Stimulated activated naive CD8-positive, alpha-beta T cell treated with anti-CD3 and anti-CD28 coated beads, Interleukin-15, Interleukin-2, amounts not matched to agents 100 ng/mL and 50 ng/mL, for 24 hours (primary cell): Measurements from ENCODE around the gene GNL3.
"Not testable (repeated sequence)": the region's sequence is repeated elsewhere in the genome, so short reads cannot be mapped to it uniquely, and the experiment has no call there.

ENCODE experiments used
- H3K27ac Mint-ChIP-seq: one replicate; pipeline ENCODE4 v1.8.0; 2021; ENCODE audit warnings: mild to moderate bottlenecking, mixed read lengths
- H3K27me3 Mint-ChIP-seq: one replicate; pipeline ENCODE4 v1.8.0; 2021; ENCODE audit warnings: mixed read lengths
- H3K36me3 Mint-ChIP-seq: one replicate; pipeline ENCODE4 v1.8.0; 2021; ENCODE audit warnings: low read depth, mixed read lengths
- H3K4me1 Mint-ChIP-seq: one replicate; pipeline ENCODE4 v1.8.0; 2021; ENCODE audit warnings: low read depth, mixed read lengths
- H3K4me3 Mint-ChIP-seq: one replicate; pipeline ENCODE4 v1.8.0; 2021; ENCODE audit warnings: mild to moderate bottlenecking, mixed read lengths
- H3K9me3 Mint-ChIP-seq: one replicate; pipeline ENCODE4 v1.8.0; 2021; ENCODE audit warnings: mixed read lengths

Gene GNL3

GRCh38 chr3:52723935-52724334, 38.1 kb downstream of the GNL3 start:
- no peak overlapping the region for H3K27ac Mint-ChIP-seq
- H3K9me3 Mint-ChIP-seq, result peaks cover 4% of the 10 kb centered on the region
- peaks cover 27% of the 10 kb centered on the region for H3K4me1 Mint-ChIP-seq
- no peak overlapping the region for H3K4me3 Mint-ChIP-seq
- no peaks in the 10 kb centered on the region for H3K27me3 Mint-ChIP-seq
- H3K36me3 Mint-ChIP-seq, result peaks cover 29% of the 10 kb centered on the region

- H3K4me3 Mint-ChIP-seq, result no peak overlapping the region
- peaks cover 27% of the 10 kb centered on the region for H3K4me1 Mint-ChIP-seq
- H3K27ac Mint-ChIP-seq, result no peak overlapping the region
- H3K27me3 Mint-ChIP-seq, result no peaks in the 10 kb centered on the region
- H3K9me3 Mint-ChIP-seq, result peaks cover 4% of the 10 kb centered on the region
- H3K36me3 Mint-ChIP-seq, result peaks cover 30% of the 10 kb centered on the region
Observed at GRCh38 chr3:52724511-52724910, 38.7 kb downstream of the GNL3 start.

GRCh38 chr3:52728753-52729152, 42.9 kb downstream of the GNL3 start:
- H3K27me3 Mint-ChIP-seq, H3K4me1 Mint-ChIP-seq, H3K4me3 Mint-ChIP-seq, H3K27ac Mint-ChIP-seq: not testable (repeated sequence)
- Mint-ChIP-seq H3K9me3 (peaks cover 21% of the 10 kb centered on the region), H3K36me3 (peaks cover 63% of the 10 kb centered on the region)

- H3K4me1 Mint-ChIP-seq, result peaks cover 6% of the 10 kb centered on the region
- peak overlapping the region; percentile 26 for H3K27ac Mint-ChIP-seq
- H3K4me3 Mint-ChIP-seq, result no peak overlapping the region
- no peaks in the 10 kb centered on the region for H3K27me3 Mint-ChIP-seq
- H3K36me3 Mint-ChIP-seq, result peaks cover 76% of the 10 kb centered on the region
- peaks cover 21% of the 10 kb centered on the region for H3K9me3 Mint-ChIP-seq
Observed at GRCh38 chr3:52730681-52731080, 44.8 kb downstream of the GNL3 start.

- Mint-ChIP-seq H3K36me3 (peaks cover 81% of the 10 kb centered on the region), H3K9me3 (peaks cover 21% of the 10 kb centered on the region), H3K27ac (no peak overlapping the region), H3K4me1 (peaks cover 6% of the 10 kb centered on the region), H3K27me3 (no peaks in the 10 kb centered on the region), H3K4me3 (no peak overlapping the region)
Observed at GRCh38 chr3:52731590-52731989, 45.8 kb downstream of the GNL3 start.

- Mint-ChIP-seq H3K9me3 (peaks cover 20% of the 10 kb centered on the region), H3K4me1 (peaks cover 6% of the 10 kb centered on the region), H3K36me3 (peaks cover 82% of the 10 kb centered on the region), H3K4me3 (no peak overlapping the region), H3K27ac (no peak overlapping the region), H3K27me3 (no peaks in the 10 kb centered on the region)
Observed at GRCh38 chr3:52733256-52733891, 47.5 kb downstream of the GNL3 start.

- Mint-ChIP-seq H3K27ac (no peak overlapping the region), H3K4me3 (no peak overlapping the region), H3K9me3 (no peaks in the 10 kb centered on the region), H3K27me3 (no peaks in the 10 kb centered on the region), H3K36me3 (peaks cover 55% of the 10 kb centered on the region), H3K4me1 (no peaks in the 10 kb centered on the region)
Observed at GRCh38 chr3:52739730-52740129, 53.9 kb downstream of the GNL3 start.

GRCh38 chr3:52742418-52743041, 56.7 kb downstream of the GNL3 start:
- Mint-ChIP-seq H3K36me3 (peaks cover 52% of the 10 kb centered on the region), H3K9me3 (no peaks in the 10 kb centered on the region), H3K4me1 (no peaks in the 10 kb centered on the region), H3K27me3 (no peaks in the 10 kb centered on the region), H3K27ac (no peak overlapping the region), H3K4me3 (no peak overlapping the region)

GRCh38 chr3:52743152-52743551, 57.3 kb downstream of the GNL3 start:
- H3K27me3 Mint-ChIP-seq, result no peaks in the 10 kb centered on the region
- H3K4me1 Mint-ChIP-seq, result no peaks in the 10 kb centered on the region
- peaks cover 52% of the 10 kb centered on the region for H3K36me3 Mint-ChIP-seq
- no peak overlapping the region for H3K4me3 Mint-ChIP-seq
- H3K9me3 Mint-ChIP-seq, result no peaks in the 10 kb centered on the region
- no peak overlapping the region for H3K27ac Mint-ChIP-seq

GRCh38 chr3:52743721-52744120, 57.9 kb downstream of the GNL3 start:
- Mint-ChIP-seq H3K36me3 (peaks cover 58% of the 10 kb centered on the region), H3K4me1 (no peaks in the 10 kb centered on the region), H3K27ac (no peak overlapping the region), H3K4me3 (no peak overlapping the region), H3K27me3 (no peaks in the 10 kb centered on the region), H3K9me3 (no peaks in the 10 kb centered on the region)
